GM21737 (cell line): ENCODE data around the gene HABP2.

Experiments
- ATAC-seq: cut with Tn5 transposase; IDR thresholded peaks from one replicate; pipeline ENCODE4 v1.9.1; 2021; ENCODE audit warnings: mild to moderate bottlenecking, moderate library complexity; ENCODE audit not compliant: unreplicated experiment

HABP2 gene

DNA sequence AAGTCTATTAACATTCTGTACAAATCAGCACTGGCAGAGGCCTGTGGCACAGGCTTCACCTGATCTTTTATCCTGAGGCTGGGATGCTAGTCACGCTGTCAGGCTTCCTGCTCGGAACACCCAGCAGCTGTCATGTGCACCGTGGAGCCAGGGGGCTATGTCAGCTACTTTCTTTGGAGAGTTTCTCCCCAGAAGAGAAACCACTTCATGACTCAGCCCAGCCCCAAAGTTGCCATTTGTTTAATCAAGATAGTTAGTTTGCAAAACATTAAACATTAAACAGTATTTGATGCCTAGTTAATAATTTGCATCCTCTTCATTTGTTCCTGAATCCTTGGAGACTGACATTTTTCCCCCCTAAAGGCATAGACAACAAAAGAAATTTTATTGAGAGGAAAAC is at the start of gene HABP2:
Gene HABP2, plus strand, starts transcription at position 353 of the 400 bp plus-strand sequence. CDS start 69 bp downstream, outside the sequence.
- no peak for ATAC-seq

DNA sequence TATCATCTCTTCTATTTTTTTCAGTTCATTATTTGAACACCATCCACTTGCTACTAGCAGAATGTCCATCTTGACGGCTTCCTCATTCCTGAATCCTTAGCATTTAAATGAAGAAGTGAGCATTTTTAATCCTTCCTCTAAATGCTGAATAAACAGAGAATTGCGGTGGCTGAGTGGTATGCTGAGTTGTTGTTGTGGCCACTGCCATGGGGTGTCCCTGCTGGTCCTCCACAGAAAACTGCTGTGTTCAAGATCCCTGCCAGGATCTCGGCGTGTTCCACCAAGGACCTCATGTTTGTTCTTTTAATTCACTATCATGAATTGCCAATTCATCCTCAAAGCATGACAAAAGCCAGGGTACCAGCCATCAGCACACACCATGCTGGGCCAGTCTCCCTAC is 48.9 kb upstream of the HABP2 start:
- no peak for ATAC-seq

DNA sequence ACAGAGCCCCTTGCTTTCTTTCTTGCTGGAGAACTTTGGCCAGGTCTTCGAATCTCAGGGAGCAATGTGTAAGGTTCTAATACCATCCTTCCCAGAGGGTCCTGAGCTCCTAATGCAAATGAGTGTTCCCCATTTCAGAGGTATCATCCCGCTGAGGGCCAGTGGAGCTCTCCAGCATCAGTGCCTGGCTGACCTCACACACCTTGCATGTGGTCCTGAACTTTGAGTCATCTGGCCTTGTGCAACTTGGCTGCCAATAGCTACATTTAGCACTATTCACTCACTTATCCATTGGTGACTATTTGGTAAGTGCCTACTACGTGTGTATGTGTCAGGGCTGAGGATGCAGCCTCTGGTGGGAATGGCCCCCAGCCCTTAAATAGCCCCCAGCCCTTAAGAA is 48.4 kb upstream of the HABP2 start:
- ATAC-seq, result no peak

DNA sequence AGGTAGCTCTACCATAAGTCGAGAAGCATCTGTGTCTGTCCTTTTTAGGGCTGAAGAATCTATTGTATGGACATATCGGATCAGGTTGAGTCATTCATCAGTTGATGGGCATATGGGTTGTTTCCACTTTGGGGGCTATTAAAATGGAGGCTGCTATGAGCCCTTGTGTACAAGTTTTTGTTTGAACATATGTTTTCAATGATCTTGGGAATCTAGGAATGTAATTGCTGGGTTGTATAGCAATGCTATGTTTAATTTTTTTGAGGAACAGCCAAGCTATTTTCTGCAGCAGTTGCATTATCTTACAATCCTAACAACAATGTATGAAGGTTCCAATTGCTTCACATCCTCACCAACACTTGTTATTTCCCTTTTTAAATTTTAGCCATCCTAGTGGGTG is 46.4 kb upstream of the HABP2 start:
- ATAC-seq, result no peak

DNA sequence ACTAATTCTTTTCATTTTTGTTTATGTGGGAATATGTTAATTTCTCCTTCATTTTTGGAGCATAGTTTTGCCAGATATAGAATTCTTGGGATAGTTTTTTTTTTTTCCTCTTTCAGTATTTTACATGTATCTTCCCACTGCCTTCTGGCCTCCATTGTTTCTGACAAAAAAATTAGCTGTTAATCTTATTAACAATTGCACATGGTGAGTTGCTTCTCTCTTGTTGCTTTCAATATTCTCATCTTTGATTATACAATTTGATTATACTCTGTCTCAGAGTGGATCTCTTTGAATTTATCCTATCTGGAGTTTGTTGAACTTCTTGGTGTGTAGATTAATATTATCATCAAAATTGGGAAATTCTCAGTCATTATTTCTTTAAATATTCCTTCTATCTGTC is 41.4 kb upstream of the HABP2 start:
- no peak for ATAC-seq

DNA sequence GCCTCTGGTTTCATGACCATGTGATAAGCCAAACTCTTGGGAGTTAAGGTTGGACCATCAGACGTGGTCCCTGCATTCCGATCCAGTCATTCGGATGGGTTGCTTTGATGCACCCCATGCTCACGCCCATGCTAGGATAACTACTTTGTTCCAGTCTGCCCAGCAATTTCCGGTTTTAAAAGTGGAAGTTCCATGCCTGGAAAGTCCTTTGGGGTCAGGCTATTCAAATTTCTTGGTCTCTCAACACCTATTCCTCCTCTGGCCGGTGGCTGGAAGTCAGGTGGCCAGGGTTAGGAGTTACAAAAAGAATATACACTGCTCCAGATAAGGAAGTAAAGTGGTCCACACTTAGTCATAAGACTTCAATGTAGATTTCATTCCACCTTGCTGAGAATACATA is 37.7 kb upstream of the HABP2 start:
- no peak for ATAC-seq

DNA sequence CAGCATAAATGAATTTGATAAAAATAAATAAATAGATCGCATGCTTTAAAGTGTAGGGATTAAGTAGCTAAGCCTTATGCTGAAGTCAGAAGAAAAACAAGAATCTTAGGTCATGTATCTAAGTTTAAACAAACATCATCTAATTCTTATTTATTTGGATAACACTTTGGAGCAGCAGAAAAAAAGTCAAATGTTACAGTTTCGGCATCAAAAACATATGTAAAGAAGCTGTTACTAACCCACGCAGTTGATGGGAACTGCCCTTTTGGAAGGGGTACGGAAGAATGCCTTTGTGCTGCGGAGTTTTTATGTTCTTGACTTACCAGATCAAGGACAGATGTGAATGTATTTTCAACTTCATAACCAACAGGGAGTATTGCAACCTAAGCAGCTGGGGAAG is 37.3 kb upstream of the HABP2 start:
- no peak for ATAC-seq

DNA sequence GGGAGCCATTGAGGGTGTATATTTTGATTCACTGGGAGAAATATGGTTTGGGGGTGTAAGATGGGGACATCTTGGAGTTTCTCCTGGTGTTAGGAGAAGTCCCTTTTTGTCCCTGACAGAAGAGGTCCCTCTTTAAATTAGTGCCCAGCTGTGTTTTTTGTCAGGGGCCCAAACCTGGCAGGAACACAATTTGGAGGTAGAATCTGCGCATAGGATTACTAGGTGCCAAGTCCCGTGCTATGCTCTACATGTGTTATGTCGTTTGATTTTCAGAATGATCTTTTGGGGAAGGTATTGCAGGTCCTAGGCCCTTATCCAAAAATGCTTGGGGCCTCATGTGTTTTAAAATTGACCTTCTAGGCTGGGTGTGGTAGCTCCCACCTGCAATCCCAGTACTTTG is 36.8 kb upstream of the HABP2 start:
- ATAC-seq, result no peak

DNA sequence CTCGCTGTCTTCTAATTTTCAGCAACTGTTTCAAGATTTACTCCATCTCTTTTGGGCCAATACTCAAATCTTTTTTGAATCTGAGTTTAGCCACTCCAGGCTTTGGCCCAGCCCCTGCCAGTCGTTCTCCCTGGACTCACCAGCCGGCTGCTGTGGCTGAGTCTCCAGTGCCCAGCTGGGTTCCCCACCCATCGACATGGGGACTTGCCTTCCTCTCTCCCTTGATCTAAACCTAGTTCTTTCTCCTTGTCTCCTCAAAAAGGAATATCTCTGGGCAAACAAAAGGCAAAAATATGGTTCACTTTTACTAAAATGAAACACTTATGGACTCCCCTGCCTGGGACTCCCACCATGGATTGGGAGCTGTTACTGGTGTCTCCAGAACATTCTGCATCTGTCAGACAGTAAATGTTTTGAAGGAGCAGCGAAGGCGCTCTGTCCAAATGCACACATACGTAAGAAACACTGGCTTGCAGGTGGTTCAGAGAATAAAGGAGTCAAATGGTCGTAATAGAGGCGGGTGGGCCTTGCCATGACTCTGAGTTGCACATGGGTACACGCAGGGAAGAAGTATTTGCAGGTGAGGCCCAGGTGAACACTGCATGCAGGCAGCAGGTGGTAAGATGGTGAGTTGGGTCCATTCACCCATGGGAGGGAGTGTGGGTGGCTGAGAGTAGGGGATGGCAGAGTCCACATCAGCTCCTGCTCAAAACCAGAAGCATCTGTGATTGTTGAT is 35.5 kb upstream of the HABP2 start:
- ATAC-seq, result no peak

DNA sequence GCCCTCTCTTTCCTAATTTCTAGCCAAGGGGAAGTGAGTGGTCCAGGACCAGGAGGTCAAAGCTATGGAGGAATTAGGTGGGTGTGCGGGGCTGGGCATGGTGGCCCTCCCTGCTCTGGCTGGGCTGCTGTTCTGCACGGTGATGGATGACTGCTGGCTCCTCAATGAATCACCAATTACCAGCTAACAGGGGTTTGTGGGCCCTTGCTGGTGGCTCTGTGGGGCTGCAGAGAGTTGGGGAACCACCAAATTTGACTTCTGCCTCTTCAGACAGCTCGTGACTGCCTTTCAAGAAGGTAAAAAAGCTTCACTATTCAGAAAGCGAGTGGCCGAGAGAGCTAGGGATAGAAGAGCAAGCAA is 35.0 kb upstream of the HABP2 start:
- ATAC-seq, result no peak

DNA sequence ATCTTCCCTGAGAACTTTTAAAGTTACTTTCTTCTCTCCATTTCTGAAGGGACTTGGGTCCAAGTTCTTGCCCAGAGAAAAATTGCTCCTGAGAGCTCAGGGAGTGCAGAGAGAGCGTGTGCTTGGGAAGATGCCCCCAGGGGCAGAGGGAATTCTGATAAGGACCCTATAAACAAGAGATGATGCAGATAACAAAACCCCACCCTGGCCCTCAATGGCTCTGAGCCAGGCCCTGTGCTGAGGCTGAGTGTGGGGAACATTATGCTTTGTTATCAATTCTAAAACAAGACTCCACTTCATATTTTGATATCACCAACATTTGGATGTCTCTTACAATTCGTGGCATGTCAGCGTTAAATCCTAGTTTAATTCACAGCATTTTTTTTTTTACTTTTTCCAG is 34.4 kb upstream of the HABP2 start:
- no peak for ATAC-seq

DNA sequence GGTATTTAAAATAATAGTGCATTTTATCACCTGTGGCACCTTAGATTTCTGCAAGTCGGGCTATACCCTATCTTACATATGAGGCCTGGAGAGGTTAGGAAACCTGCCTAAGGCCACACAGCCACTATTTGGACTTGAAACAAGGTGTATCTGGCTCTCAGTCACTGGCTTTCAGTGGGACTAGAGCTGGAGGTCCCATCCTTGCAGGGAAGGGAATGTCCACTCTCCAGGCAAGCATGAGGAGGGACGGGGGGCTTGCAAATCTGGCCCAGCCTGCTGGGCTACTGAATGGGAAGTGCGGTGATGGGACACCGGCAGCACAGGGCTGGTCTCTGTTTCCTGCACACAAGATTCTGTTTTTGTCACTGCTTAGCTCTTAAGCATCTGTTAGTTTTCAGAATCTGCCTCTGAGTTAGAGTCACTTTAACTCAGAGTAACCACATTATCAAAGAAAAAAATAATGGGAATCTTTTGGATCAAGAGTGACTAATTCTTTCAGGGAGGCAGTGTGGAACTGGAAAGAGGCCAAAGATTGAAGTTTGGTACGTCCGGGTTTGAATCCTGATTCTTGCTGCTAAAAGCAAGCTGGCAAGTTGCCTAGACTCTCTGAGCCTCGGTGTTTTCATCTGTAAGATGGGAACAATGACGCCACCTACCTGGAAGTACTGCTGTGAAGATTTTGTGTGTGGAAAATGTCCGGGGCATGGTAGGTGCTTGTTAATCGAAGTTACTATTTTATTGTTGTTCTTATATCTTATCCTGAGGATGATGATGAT is 33.8 kb upstream of the HABP2 start:
- no peak for ATAC-seq

DNA sequence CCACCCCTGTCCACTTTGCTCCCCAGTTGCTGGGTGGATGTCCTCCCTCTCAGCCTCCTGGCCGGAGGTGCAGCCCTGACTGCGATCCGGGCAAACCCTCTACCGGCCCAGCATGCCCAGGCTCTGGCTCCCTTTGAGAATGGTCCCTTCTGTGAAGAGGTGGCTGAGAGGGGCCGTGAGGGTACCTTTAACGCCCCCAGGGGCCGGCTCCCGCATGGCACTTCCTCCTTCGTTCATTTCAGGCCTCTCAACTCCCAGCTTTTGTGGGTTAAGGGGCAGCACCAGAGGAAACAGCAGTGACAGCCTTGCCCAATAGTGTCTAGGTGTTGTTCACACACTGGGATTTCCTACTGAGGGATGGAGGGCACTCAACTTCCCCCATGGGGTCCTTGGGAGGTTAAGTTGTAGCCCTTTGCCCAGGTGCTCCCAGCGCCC is 33.2 kb upstream of the HABP2 start:
- ATAC-seq, result no peak

DNA sequence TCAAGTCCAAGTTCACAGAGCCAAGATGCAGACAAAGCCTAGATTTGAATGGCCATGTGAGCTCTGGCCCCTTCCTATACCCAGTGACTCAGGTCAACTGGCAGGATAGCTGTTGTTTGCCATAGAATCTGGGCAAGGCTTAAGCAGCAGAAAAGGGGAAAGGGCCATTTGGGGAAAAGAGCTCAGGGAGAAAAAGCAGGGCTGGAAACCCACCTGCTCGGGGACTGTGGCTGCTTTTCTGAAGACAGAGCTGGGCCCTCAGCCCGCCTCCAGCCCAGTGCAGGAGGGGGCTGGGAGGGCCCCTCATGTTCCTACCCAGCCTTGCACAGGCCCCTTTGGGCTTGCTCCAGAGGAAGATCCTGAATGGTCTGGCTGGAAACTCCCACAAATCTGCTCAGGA is 32.6 kb upstream of the HABP2 start:
- ATAC-seq, result no peak

DNA sequence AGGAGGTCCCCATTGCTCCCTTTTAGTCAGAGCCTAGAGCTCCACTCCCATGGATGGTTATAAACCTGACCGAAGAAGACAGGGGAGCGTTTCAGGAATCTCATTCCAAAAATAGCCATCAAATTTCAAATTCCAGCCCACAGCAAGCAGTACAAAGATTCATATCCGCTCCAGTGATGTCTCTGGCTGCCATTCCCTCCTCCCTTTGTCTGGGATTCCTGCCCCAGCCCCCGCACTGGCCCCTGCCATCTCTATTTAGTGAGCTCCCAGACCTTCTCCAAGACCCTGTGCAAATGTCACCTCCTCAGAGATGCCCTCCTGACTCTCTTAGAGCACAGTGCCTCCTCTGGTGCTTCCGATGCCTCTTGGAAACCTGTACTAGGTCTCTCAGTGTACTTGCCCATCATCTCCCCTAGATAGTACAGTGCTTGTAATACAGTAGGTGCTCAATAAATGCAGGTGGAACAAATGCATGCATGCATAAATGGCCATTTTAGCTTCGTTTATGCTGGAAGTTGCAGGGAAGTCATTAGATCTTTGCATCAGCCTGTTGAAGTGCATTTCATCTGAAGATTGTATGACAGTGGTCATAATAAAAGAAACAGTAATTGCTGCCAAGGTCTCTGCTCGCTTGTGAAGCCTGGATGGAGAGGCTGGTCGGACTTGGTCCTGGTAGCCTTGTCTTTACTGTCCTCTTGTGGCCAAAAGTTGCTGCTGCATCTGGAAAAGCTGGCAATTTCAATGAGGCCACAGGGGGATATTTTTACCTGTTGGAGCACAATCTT is 32.0 kb upstream of the HABP2 start:
- no peak for ATAC-seq

DNA sequence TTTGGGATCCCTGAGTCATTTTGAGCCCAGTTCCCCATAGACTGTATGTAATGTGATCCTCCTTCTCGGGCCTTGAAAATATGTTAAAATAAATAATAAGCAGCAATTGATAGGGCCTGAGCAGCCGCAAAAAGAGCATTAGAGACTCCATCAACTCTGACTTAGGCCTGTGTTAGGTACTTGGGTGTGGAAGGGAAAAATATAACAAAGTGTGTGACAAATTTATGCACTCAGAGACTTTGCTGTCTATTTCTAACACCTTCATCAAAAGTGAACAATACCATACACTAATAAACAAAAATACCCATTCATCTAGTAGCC is 31.4 kb upstream of the HABP2 start:
- no peak for ATAC-seq

DNA sequence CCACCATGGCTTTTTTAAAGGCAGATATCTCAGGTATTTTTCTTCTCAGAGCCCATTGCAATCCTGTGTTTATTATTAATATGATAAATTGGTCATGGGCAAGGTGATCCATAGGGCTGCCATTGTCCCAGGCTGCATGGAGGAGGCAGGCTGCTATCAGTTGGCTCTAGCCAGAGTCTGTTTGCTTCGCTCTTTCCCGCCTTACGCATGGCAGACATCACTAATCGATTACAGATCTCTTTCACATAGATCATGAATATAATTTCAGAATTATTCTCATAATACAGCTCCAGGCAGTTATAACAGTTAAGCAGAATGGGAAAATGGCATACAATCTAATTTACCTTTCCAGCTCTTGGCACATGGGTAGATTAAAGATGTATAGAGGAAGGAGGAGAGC is 30.4 kb upstream of the HABP2 start:
- ATAC-seq, result no peak

DNA sequence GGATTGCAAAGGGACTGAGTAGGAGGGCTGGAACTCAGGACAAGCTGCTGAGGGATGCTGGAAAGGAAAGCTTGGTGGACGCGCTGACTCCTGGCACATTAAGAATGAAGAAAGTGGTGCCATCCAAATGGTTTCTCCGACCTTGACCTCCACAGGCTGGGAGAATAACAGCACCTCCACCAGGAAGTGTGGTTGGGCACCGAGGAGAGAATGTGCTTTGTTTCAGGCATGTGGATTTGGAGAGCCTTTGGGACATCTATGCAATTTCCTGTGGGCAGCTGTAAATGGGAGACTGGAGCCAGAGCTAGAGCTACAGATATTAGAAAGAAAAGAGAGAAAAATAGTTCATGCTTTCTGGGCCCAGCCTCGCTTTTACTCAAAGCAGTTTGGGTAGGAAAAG is 29.8 kb upstream of the HABP2 start:
- ATAC-seq, result no peak

DNA sequence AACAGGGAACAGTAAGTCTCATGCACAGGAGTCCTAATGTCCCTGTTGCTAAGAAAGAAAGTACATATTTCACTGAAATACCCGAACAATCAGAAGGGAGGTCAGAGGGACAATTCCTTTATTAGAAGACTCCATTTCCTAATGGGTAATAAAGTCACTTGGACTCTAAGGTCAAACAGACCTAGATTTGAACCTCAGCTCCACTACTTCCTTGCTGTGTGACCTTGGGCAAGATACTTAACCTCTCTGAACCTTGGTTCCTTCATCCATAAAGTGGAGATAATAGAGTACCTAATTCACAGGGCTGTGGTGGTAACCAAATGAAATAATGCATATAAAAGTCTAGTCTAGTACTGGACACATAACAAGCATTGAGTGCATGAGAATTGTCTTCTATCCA is 29.2 kb upstream of the HABP2 start:
- ATAC-seq, result no peak

DNA sequence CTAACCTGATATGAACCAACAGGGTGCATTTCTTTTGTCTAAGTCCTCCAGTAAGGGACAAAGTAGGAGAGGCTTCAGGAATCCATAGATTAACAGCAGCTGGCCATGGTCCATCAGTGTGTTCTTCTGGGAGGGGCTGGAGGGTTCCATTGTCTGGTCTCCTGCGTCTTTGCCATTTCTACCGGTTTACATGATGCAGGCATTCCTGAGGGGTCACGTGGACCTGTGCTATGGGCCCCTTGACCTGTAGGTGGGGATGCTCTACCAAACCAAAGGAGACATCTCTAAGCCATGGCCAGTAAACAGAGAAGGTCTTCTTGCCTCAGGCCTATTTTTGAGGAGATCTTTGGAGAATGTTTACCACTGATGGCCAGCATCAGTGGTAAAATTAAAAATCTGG is 28.7 kb upstream of the HABP2 start:
- ATAC-seq, result no peak

DNA sequence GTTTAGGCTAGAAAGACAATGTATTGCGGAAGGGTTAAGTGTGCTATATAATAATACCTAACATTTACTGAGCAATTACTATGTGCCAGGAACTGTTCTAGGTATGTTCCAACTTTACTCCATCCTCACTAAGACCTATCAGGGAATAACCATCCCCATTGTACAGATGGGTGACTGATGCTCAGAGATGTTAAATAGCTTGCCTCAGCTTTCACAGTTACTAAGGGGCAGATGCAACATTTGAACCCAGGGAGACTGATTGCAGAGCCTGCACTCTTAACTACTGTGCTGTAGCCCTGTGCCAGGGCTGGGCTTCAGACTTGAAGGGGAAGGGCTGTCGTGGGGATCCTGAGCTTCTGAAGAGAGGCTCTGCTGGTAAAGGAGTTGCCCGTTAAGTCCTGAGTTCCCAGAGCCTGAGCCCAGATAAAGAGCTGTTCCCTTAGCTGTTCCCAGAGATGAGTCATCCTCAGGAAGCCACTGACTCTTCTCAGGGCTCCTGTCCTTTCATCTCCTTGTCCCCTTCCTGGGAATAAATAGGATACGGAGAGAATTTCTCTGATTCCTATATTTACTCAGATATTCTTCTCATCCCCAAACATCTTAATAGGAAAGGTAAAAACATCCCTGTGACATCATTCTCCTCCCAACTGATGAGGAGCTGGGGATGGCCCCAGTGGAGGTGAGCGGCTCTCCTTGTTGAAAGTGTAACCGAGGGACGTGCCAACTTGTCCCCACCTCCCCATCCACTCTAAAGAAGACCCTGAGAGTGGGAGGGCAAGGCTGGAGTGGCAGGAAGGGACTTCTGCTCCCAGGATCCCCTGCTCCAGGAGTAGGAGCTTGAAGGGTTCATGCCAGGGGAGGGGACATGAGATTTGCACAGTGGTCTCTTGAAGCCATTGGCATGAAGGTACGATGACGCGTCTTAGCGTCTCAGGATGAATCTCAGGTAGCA is 28.0 kb upstream of the HABP2 start:
- no peak for ATAC-seq
